Ovary (tissue), 9 donors: Measurements from ENCODE around the gene SDCCAG8. TPM values are rescaled to one million over a fixed set of nuclear protein-coding genes. Genes with fewer than 3 reads are reported as not detected.

ENCODE experiments used
- DNase-seq, 5 donors: peaks; one replicate each; pipeline ENCODE4 v3.0.0-alpha.2; 2019 to 2020
- H3K27ac ChIP-seq, 2 donors: fragments of 200-600 bp; one replicate each; pipeline versions ENCODE4 v1.5.1 to v1.8.0; 2019 to 2022
- H3K27me3 ChIP-seq: fragments of 200-600 bp; one replicate; pipeline ENCODE4 v1.8.0; 2022
- H3K36me3 ChIP-seq: fragments of 200-600 bp; sonication (generic); one replicate; pipeline ENCODE4 v1.5.1; 2019
- H3K4me1 ChIP-seq: one replicate; pipeline ENCODE4 v1.8.1; 2013; ENCODE audit warnings: mild to moderate bottlenecking, moderate library complexity; ENCODE audit not compliant: insufficient read depth
- H3K4me3 ChIP-seq: fragments of 200-600 bp; sonication (generic); one replicate; pipeline ENCODE4 v1.5.1; 2017
- H3K9me3 ChIP-seq, 2 donors: fragments of 200-600 bp in 1 of 2; sonication (generic) in 1 of 2; one replicate each; pipeline versions ENCODE4 v1.5.1 to v1.8.1; 2013 to 2019; ENCODE audit warnings: mild to moderate bottlenecking in 1 of 2, moderate library complexity in 1 of 2
- CTCF ChIP-seq, 3 donors: fragments of 450-650 bp in 2 of 3; fragments of 200-600 bp in 1 of 3; IDR thresholded peaks; one replicate each; pipeline versions ENCODE4 v1.5.1 to v1.8.0; 2016 to 2022; ENCODE audit warnings: antibody characterized with exemption in 3 of 3, mild to moderate bottlenecking in 1 of 3
- EP300 ChIP-seq: sonication (generic); formaldehyde crosslinking; IDR thresholded peaks from one replicate; pipeline ENCODE4 v1.6.1; 2017; ENCODE audit warnings: antibody characterized with exemption
- POLR2A ChIP-seq: fragments of 450-650 bp; IDR thresholded peaks from one replicate; pipeline ENCODE4 v1.6.1; 2017; ENCODE audit warnings: antibody characterized with exemption, mild to moderate bottlenecking, moderate library complexity
- WGBS, 3 donors: extraction: QIAGEN DNeasy Blood & Tissue Kit in 1 of 3; methylation state at CpG; one replicate each; pipeline versions ENCODE4 v1.1.5 to v1.1.7; 2013 to 2017; 5-methylcytosine and 5-hydroxymethylcytosine counted together
- intact Hi-C, 4 donors: fragments of 100-400 bp; cut with DNase I; formaldehyde crosslinking; loops; one replicate each; pipeline versions ENCODE4 v1.11.0 to v1.15.1; 2022 to 2023
- polyA plus RNA-seq, 2 donors: library from polyadenylated mRNA; stranded (reverse); fragments of 200-250 nt in 1 of 2; fragments of 350-450 nt in 1 of 2; fragmentation: Illumina TruSeq in 1 of 2; extraction: RNeasy Lipid Tissue Mini Kit (QIAGEN cat#74804) in 1 of 2; gene quantifications; one replicate each; pipeline ENCODE4 v1.2.3, GENCODE V29; 2013 to 2014
- total RNA-seq, 7 donors: library from RNA; depleted of rRNA in 2 of 7; stranded (reverse); fragments of >200 nt in 2 of 7; fragmentation: NEBNext Ultra II Directional in 3 of 7; extraction: Animal tissue kit (Norgen Biotek cat#: 25700) in 3 of 7; gene quantifications; one replicate each; pipeline versions ENCODE4 v1.1.0 to v1.2.4, GENCODE V29; 2016 to 2023
- donor health status: DM: no; HTN: no; CAD: no; lungs with moderate emphysema.
- donor health status: DM: no; HTN: no; CAD: no.
- donor health status: Bipolar disorder and iron deficiency.
- donor health status: DM: yes; HTN: yes; CAD: no.
- donor health status: DM: no; HTN: no; CAD: no.
- donor health status: DM: yes; HTN: yes; CAD: no.

SDCCAG8 gene
- total and polyA plus RNA-seq, 9 donors = 19.8 to 45.9 (median 30.6) TPM

- H3K36me3 ChIP-seq = no peaks in the 10 kb centered on the region
- 34 to 60% (median 57%) methylated on average over 8 of the region's 8 CpGs for WGBS, 3 donors
- H3K4me1 ChIP-seq = no peaks in the 10 kb centered on the region
- no peak overlapping the region for H3K4me3 ChIP-seq
- no peak for TF ChIP-seq POLR2A
- TF ChIP-seq EP300 = no peak
- no peak for TF ChIP-seq CTCF (IDR thresholded peaks at IDR 0.05)
- no peaks in the 10 kb centered on the region for H3K27me3 ChIP-seq
- no peak for DNase-seq
- H3K9me3 ChIP-seq = no peaks in the 10 kb centered on the region
- intact Hi-C loops = no loop called here
- H3K27ac ChIP-seq = no peak overlapping the region
Observed at GRCh38 chr1:243364866-243365265, 109.0 kb downstream of the SDCCAG8 start.

- H3K27me3 ChIP-seq = no peaks in the 10 kb centered on the region
- H3K36me3 ChIP-seq = no peaks in the 10 kb centered on the region
- no peaks in the 10 kb centered on the region for H3K9me3 ChIP-seq
- intact Hi-C loops = no loop called here
- TF ChIP-seq CTCF (IDR thresholded peaks at IDR 0.05) (no peak), POLR2A (no peak), EP300 (no peak)
- H3K4me3 ChIP-seq = no peak overlapping the region
- no peaks in the 10 kb centered on the region for H3K4me1 ChIP-seq
- DNase-seq = no peak
- H3K27ac ChIP-seq = no peak overlapping the region
Observed at GRCh38 chr1:243367314-243367713, 111.5 kb downstream of the SDCCAG8 start.

DNA sequence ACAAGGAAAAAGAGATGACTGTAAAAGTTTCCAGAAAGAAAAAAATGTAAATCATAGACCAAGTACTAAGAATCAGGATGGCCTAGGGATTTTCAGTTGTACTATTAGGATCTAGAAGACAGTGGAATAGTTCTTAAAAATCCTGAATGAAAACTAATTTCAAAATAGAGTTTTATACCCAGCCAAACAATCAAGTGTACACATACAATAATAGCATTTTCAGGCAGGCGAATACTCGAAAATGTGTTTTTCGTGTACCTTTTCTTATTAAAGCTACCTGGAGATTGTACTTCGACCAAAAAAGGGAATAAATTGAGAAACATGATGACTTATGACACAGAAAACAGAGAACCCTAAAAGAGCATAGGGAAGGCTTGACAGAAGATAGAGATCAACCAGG is 118.6 kb downstream of the SDCCAG8 start:
- no peaks in the 10 kb centered on the region for H3K27me3 ChIP-seq
- intact Hi-C loops = no loop called here
- TF ChIP-seq EP300 (no peak), POLR2A (no peak), CTCF (IDR thresholded peaks at IDR 0.05) (no peak)
- H3K9me3 ChIP-seq = no peaks in the 10 kb centered on the region
- no peaks in the 10 kb centered on the region for H3K4me1 ChIP-seq
- no peak overlapping the region for H3K27ac ChIP-seq
- no peak overlapping the region for H3K4me3 ChIP-seq
- no peaks in the 10 kb centered on the region for H3K36me3 ChIP-seq
- 98 to 99% (median 98%) methylated on average over 4 of the region's 4 CpGs for WGBS, 3 donors
- DNase-seq = no peak

DNA sequence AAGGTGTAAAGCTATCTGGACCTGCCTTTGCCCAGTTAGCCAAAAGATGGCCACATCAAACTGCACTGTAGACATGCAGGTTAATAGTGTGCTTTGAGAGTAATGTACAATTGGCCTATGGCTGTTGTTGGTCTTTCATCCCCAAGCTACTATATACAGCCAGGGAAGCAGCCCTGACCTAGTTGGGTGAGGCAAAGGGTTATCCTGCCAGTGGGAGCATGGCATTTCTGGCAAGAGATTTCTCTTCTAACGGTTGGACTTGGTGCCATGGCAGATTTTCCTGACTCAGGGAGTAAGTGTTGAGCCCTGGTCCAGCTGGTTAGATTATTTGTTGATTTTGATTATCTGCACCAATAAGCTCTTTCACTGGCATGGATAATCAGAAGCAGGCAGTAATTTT is 119.8 kb downstream of the SDCCAG8 start:
- DNase-seq = no peak
- H3K27me3 ChIP-seq = no peaks in the 10 kb centered on the region
- 53 to 82% (median 75%) methylated on average over 1 of the region's 1 CpG for WGBS, 3 donors
- intact Hi-C loops = no loop called here
- no peak overlapping the region for H3K27ac ChIP-seq
- TF ChIP-seq EP300 = no peak
- TF ChIP-seq POLR2A = no peak
- no peak for TF ChIP-seq CTCF (IDR thresholded peaks at IDR 0.05)
- H3K4me1 ChIP-seq = no peaks in the 10 kb centered on the region
- no peaks in the 10 kb centered on the region for H3K36me3 ChIP-seq
- no peak overlapping the region for H3K4me3 ChIP-seq
- H3K9me3 ChIP-seq = no peaks in the 10 kb centered on the region

DNA sequence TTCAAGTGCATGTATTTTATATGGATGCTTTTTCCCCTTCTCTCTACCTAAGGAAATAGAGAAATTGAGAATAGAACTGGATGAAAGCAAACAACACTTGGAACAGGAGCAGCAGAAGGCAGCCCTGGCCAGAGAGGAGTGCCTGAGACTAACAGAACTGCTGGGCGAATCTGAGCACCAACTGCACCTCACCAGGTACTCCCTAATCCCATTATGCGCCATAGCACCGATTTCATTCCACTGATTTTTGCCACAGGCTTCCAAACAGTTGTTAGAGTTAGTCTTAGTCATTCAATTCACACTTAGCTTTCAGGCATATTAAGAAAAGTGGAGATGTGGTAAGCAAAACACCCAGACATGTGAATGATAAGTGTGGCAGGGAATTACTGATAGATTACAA is 122.8 kb downstream of the SDCCAG8 start:
- 84 to 88% (median 85%) methylated on average over 3 of the region's 3 CpGs for WGBS, 3 donors
- H3K27me3 ChIP-seq = no peaks in the 10 kb centered on the region
- intact Hi-C loops = no loop called here
- no peak overlapping the region for H3K27ac ChIP-seq
- no peaks in the 10 kb centered on the region for H3K4me1 ChIP-seq
- H3K4me3 ChIP-seq = no peak overlapping the region
- TF ChIP-seq CTCF (IDR thresholded peaks at IDR 0.05) (no peak), POLR2A (no peak)
- no peaks in the 10 kb centered on the region for H3K9me3 ChIP-seq
- no peaks in the 10 kb centered on the region for H3K36me3 ChIP-seq
- DNase-seq = no peak
